Measurements from ENCODE around the gene SPPL3.

GRCh38 chr12:120722784-120723183, 181.4 kb downstream of the SPPL3 start:
- TF ChIP-seq CTCF (IDR thresholded peaks at IDR 0.05) (no peak), REST (IDR thresholded peaks at IDR 0.05; ENCODE audit: insufficient read depth in 1 of 2, low read depth in 2 of 2, low read length in 1 of 2) (no peak)
